HG03039 (cell line): ENCODE data around the gene LSM8.
"Not testable (repeated sequence)": the region's sequence is repeated elsewhere in the genome, so short reads cannot be mapped to it uniquely, and the experiment has no call there.

ENCODE experiments used
- ATAC-seq: cut with Tn5 transposase; IDR thresholded peaks from one replicate; pipeline ENCODE4 v1.9.1; 2021; ENCODE audit warnings: mild to moderate bottlenecking, moderate library complexity; ENCODE audit not compliant: unreplicated experiment

The LSM8 gene

DNA sequence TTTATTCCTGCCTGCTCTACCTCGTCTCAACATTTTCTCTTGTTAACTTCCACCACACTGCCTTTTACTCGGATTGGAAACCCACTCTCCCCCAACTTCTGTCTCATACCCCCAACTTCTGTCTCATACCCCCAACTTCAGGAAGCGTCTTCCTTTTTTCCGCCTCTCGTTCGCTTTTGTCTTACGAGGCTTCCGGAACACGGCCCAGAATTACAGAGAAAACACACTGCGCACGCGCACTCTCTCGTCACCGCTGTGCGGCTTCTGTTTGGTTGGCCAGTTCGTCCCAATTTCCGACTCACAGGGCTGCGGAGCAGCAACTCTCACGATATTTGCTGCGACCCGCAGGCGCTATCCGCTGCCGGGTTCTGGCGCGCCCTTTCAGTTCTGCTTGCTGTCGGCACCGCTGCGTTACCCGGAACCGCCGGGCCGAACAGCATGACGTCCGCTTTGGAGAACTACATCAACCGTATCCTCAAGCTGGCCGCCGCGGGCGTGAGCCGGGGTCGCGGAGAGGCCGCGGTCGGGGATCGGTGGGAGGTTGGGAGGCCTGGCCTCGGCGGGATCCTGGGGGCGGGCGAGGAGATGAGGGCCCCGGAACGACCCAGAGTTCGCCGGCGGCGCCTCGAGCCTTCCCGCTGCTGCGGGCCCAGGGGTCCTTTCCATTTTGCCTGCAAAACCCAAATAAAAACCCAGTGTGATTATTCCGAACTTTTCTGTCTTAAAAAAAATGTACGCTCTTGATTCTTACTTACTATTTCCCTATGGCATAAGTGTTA lies at the start of gene LSM8:
LSM8 (plus strand) TSS at position 379 of the 779 bp plus-strand sequence; CDS start at position 439, 60 bp downstream.
- ATAC-seq: peak; percentile 97

DNA sequence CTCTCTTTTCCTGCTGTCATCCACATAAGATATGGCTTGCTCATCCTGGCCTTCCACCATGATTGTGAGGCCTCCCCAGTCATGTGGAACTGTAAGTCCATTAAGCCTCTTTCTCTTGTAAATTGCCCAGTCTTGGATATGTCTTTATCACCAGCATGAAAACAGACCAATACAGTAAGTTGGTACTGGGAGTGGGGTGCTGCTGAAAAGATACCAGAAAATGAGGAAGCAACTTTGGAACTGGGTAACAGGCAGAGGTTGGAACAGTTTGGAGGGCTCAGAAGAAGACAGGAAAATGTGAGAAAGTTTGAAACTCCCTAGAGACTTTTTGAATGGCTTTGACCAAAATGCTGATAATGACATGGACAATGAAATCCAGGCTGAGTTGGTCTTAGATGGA lies 49.5 kb upstream of the LSM8 start:
- ATAC-seq: not testable (repeated sequence)

DNA sequence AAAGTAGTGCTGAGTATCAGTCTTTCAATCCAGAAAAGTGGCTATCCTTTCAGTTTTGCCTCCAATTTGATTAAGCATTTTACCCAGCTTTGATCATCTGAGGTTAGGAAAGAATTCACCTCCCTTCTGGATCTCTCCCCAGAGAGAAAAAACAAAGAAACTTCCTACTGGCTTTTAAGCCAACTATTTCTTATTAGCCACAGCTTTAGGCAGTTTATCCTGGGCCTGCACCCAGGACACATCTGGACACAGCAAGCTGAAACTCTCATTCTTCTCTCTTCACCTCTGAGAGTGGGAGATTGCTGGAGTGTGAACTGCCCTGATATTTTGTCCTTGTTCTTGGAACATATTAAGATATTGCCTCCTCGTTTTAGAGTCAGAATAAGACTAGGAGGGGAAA lies 43.5 kb upstream of the LSM8 start:
- no peak for ATAC-seq

DNA sequence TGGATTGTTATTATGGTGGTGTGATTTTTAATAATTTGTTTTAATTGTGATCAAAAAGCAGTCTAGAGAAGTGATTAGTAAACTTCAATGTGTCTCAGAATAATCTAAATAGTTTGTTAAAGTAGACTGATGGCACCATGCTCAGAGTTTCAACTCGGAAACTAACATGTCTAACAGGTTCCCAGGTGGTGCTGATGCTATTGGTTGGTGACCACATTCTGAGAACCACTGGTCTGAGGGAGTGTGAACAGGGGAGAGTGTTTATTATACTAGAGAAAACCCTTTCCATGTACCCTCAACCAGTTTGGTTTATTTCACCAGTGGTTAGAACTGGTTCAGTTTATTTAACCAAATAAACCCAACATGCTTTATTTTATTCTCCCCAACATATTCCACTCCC lies 42.0 kb upstream of the LSM8 start:
- ATAC-seq: no peak

DNA sequence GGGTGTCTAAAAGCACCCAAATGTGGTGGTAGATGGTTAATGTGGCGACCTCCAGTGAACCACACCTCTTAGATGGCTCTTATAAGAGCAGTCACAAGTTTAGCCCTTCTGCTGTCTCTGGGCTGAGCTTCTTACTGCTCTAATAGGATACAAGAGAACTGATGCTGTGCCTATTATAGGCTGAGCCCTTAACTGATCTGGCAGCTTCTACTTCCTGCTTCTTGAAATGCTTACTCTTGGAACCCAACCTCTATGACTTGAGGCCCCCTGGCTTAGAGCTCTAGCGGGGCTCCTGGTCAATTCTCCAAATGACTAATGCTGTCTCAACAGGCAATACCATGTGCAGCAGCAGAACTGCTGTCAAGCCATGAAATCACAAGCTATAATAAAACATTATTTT lies 35.0 kb upstream of the LSM8 start:
- ATAC-seq: no peak

DNA sequence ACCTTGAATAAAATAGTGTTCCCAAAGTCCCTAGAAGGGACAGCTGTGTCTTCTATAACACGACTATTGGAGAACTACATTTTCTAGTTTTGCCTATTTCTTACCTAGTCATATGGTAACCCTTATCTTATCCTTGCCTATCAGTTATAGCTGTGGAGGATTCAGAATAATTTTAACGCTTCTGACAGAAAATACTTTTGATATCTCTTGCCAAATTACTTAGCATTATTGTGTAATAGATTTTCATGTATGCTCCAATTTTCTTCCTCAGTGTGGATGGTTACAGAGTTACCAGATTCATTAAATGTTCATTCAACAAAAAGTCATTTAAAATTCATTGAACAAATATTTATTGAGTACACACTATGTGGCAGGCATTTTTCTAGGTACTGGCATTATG lies 34.6 kb upstream of the LSM8 start:
- no peak for ATAC-seq

DNA sequence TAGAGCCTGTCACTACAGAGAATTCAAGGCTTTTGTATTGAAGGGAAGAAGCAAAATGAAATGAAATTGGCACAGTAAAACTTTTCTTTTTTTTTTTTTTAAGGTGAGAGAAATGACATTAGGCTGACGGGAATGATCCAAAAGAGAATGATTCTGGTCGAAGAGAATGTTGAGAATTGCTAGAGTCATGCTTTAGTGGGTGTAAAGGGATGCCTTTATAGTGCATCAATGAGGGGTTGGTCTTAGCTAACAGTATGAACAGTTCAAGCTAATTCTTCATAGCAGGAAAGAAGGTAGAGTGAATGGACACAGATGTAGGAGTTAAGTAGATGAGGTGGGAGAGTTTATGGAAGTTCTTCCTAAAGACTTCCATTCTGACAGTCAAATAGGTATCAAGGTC lies 32.3 kb upstream of the LSM8 start:
- no peak for ATAC-seq

DNA sequence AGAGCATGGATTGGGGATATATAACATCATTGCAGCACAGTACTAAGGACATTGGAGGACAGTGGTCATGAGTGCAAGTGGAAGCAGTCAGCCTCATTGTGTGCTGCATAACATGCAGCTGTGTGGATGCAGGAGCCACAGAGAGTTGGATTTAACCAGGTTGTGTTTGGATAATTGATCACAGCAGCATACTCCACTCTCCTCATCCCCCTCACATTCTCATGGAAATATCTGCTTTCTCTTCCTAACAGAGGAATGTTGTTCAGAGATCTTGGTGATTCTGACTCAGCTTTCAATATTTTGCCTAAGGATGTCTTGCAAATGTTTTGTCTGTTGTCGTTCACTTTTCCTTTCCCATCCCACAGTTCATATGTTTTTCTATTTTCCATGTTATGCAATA lies 31.8 kb upstream of the LSM8 start:
- ATAC-seq: no peak

DNA sequence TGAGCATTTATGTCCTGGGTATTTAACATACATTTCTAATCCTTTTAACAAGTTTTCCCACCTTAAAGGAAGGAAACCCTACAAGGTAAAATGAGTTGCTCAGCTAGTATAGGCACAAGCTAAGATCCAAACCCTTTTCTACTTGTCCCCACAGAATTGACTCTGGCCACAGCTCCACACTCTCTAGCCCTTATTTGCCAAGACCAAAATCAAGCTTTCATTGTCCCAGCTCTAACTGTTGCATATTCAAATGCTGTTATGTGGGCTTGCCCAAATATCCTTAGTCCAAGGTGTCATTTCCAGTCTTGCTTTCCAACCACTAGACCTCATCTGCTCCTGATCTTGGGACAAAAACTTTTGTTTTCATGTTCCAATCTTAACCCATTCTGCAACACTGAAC lies 31.3 kb upstream of the LSM8 start:
- ATAC-seq: no peak

DNA sequence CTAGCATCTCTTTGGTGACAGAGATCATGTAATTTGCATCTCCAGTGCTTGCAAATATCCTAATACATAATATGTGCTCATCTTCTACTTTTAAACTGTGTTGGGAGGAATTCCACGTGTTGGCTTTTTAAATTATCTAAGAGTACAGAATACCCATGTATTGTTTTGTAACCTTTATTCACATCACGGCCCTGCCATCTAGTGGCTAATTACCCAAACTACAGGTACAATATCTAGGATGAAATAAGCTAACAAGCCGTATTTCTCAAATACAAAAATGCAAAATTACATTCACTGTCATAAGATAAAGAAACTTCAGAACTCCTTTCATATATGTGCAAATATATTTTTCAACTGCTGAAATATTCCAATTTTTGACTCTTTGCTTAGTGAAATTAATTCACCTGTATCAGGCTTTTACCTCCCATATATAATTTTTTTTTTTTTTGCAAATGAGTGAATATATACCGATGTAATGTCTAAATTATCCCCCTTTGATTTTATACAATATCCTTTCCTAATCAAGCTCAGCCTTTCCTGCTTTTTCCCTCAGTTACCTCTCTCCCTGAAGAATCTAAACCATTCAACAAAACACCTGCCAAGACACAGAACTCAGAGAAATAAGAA lies 30.3 kb upstream of the LSM8 start:
- no peak for ATAC-seq

DNA sequence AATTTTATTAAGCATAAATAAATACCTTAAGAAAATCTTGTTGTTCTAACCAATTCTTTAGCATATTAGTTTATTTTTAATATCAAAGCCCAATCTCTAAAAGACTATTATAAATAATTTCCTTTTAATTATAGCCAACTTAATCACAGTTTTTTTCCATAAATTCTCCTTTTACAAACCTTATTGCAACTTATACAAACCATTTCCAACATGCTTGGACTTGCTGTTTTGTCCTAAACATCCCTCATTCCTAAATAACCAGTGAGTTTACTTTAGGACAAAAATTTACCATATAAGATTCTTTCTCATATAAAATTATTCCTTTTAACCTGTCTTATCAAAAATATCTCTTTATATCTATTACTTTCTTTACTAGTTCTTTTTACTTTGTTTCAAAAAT lies 25.2 kb upstream of the LSM8 start:
- ATAC-seq: no peak

DNA sequence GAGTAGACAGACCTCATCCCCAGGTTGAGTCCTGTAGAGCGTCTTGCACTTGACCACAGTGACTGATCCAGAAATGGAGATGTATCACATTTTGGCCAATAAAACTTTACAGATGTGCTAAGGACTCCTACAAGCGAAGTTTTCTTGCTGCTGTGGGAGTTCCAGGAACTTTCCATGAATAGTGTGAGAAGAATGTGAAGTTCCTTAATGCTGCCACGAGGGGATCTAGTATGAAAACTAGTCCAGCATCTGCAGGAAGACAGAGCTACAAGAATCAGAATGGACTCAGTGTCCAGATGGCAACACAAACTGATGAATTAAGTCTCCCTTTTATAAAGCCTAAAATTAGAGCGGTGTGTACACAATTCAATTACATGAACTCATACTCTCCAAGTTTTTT lies 14.8 kb upstream of the LSM8 start:
- no peak for ATAC-seq

DNA sequence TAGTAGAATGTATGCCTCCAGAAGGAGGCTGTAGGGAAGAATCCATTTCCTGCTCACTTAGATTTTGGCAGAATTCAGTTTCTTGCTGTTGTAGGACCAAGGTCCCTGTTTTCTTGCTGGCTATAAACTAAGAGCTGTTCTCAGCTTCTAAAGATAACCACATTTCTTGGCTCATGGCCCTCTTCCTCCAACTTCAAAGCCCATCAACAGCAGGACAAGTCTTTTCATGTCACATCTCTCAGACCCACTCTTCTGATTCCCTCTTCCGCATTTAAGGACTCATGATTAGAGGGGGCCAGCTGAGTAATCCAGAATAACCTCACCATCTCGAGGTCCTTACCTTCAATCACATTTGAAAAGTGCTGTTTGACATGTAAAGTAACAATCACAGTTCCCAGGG lies 8.2 kb upstream of the LSM8 start:
- ATAC-seq: no peak

DNA sequence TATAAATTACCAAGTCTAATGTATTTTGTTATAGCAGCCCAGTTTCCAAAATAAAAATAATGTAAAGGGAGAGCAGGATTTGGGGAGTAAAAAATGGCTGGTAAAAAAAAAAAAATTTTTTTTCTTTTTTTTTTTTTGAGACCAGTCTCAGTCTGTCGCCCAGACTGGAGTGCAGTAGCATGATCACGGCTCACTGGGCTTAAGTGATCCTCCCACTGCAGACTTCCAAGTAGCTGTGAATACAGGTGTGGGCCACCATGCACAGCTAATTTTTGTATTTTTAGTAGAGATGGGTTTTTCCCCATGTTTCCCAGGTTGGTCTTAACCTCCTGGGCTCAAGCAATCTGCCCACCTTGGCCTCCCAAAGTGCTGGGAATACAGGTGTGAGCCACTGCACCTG lies 4.8 kb upstream of the LSM8 start:
- no peak for ATAC-seq

DNA sequence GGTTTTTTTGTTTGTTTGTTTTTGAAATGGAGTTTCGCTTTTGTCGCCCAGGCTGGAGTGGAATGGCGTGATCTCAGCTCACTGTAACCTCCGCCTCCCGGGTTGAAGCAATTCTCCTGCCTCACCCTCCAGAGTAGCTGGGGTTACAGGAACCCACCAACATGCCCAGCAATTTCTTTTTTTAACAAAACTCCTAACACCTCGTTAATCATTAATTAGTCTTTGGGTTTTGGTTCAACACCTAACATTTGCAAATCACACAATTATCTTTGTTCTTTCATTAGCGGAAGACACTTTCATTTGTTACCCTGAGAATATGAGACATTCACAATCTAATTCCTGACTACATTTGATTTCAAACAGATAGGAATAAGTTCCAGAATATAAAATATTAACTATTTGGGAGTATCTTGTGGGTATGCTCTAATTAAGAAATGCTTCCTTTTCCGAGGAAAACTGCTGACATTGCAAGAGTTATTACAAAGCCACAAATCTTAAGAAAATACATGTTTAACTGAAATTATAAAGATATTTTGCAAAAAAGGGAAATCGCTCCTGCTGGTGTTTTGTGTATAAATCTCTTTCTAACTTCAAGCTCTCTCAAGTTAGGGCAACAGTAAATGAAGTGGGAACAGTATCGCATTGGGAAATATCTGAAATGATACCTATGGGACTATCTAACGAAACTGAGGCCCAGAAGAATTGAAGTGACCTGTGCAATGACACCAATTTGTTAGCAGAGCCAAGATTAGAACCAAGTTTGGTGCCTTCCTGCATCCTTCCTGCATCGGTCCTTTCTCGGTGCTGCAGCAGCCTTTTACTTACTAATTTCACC lies 1.2 kb upstream of the LSM8 start:
- ATAC-seq: no peak

DNA sequence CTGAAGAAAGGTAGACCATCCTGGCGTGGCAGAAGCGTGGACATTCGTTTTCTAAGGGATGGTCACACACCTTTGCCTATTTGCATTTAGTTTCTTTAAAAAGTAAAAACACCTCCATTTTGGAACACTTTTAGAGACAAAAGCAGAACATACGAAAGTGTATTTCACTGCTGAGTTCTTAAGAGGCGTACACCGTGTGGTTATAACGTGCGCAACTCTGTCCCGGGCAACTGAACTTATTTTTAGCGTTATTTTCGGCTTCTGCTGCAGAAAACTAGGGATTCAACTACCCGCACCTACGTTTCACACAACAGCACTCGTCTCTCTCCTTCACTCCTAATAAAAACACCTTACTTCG lies 557 bp upstream of the LSM8 start:
- peak; percentile 0 for ATAC-seq

DNA sequence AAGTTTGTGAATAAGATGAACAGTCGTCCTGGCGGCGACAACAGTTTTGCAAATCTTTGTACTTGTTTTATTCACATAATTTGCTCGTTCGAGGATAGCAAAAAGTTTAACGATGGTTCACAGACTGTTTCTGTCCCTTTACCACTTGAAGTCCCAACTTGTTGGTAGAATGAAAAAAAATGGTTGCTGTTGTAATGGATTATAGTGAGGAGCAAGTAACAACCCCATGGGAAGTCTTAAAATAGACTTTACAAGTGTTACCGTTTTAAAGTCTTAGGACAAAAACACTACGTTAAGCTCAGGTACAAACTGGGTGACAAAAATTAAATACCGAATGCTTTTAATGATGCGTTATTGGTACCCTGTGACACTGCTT lies 589 bp downstream of the LSM8 start:
- ATAC-seq: no peak

DNA sequence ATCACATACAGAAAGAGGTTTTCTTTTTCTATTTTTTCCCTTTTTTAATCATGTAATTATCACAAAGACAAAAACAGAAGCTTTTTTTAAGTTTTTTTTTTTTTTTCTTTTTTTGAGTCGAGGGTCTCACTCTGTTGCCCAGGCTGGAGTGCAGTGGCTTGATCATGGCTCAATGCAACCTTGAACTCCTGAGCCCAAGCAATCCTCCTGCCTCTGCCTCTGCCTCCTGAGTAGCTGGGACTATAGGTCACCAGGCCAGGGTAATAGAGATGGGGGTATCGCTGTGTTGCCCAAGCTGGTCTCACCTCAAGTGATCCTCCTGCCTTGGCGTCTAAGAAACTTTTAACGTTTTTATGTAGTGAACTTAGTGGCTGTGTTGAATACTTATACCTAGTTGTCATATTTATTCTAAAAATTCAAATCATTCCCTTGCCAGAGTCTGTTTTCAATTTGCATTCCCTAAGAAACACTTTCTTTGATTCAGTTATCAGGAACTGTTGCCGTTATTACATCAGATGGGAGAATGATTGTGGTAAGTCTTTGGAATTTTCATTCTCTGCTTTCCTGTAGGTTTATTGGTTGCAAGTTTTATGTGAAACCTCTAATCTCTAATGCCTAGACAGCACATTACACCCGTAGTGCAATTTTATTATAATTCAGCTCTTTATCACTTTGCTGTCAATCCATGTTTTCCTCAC lies 1.3 kb downstream of the LSM8 start:
- no peak for ATAC-seq

DNA sequence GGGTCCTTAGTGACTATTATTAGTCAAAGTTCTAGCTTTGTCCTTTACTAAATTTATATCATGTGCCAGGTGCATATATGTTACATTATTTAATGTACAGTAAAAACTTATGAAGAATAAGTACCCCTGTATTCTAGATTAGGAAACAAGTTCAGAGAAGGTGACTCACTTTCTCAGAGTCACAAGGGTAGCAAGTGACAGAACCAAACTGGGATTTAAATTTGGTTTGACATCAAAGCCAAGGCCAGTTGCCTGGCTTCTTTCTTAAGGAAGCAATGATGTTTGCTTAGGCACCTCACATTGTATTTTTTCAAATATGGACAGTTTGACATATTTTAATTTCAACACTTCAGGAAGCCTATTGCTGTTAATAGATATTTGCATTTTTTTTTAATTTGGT lies 2.5 kb downstream of the LSM8 start:
- ATAC-seq: no peak

DNA sequence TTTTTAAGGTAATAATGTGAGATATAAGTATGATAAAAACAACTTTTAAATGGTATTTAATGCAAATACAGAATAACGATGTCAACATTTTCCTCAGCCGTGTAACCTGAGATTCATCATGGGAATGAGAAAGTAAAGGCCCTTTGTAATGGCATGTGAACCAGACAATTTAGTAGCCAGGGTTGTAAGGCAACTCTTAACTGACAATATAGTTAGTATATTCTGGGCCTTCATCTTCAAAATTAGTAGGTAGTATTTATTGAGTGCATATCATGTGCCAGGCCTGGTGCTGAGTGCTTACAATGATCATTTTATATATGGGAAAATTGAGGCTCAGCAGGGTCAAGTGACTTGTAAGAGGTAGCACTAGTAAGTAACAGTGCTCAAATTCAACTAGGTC lies 10.6 kb downstream of the LSM8 start:
- no peak for ATAC-seq

DNA sequence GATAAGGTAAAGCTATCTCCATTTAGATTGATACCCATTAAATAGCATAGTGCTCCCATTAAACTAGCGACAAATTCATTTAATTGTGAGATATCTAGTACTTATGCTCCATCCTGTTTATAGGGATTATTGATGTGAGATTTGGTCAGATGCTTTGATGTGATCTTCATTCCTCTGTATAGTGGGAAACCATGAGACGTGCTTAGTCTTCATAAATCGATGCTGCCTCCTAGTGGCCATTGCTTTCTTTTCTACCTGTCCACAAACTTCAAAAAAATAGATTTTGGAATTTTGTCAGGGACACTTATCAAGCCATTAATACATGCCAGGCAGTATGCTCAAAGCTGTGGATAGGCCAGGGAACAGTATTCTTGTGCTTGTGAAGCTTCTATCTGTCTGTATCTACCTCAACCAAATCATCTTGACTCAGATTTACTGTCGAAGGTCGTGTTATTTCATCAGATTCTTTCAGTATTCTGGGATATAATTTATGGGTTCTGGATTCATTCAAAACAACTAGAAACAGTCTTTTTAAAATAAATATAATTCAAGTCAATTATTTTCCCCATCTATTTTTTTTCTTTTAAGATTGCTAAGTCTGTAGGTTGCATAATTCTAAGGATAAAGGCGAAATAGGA lies 12.0 kb downstream of the LSM8 start:
- peak; percentile 80 for ATAC-seq
